Left ventricle myocardium superior (tissue), 1 donor: ENCODE results near the gene SPPL2C. TPM values are rescaled to one million over a fixed set of nuclear protein-coding genes. Genes with fewer than 3 reads are reported as not detected.

Experiments
- total RNA-seq: library from RNA; stranded (reverse); fragmentation: NEBNext Ultra II Directional; extraction: Animal tissue kit (Norgen Biotek cat#: 25700); gene quantifications from one replicate; pipeline ENCODE4 v1.2.1, GENCODE V29; 2021
- donor health status: DM: no; HTN: yes; CAD: no; lungs with severe emphysema.

SPPL2C gene
- total RNA-seq, 1 donor from 2014 or later = not detected

Other genes with a start within 250 kb of the SPPL2C start
- not detected for gene CRHR1, start 60.6 kb upstream of the SPPL2C start, total RNA-seq
- 42.2 TPM for gene MAPT, start 49.7 kb downstream of the SPPL2C start, total RNA-seq
- gene STH, start 154.4 kb downstream of the SPPL2C start, total RNA-seq = not detected